DMS153 (cell line): ENCODE data around the gene PMS1.
"Not testable (repeated sequence)": the region's sequence is repeated elsewhere in the genome, so short reads cannot be mapped to it uniquely, and the experiment has no call there.

ENCODE experiments used
- DNase-seq: peaks from one replicate; lab custom pipeline; 2025; lab: John Stamatoyannopoulos, UW

Gene PMS1

GRCh38 chr2:189818249-189819038, 34.2 kb downstream of the PMS1 start:
- no peak for DNase-seq

GRCh38 chr2:189819297-189819704, 35.1 kb downstream of the PMS1 start:
- no peak for DNase-seq

- DNase-seq, result no peak
Observed at GRCh38 chr2:189821953-189822748, 37.9 kb downstream of the PMS1 start.

GRCh38 chr2:189824694-189825396, 40.6 kb downstream of the PMS1 start:
- no peak for DNase-seq

- no peak for DNase-seq
Observed at GRCh38 chr2:189826039-189826438, 41.8 kb downstream of the PMS1 start.

GRCh38 chr2:189829102-189829833, 45.0 kb downstream of the PMS1 start:
- no peak for DNase-seq

GRCh38 chr2:189830510-189830909, 46.3 kb downstream of the PMS1 start:
- DNase-seq, result no peak

GRCh38 chr2:189834059-189834458, 49.8 kb downstream of the PMS1 start:
- DNase-seq, result no peak

GRCh38 chr2:189834642-189835041, 50.4 kb downstream of the PMS1 start:
- not testable (repeated sequence) for DNase-seq

- DNase-seq, result no peak
Observed at GRCh38 chr2:189835855-189836558, 51.8 kb downstream of the PMS1 start.

GRCh38 chr2:189836644-189837043, 52.4 kb downstream of the PMS1 start:
- DNase-seq, result peak; percentile 67

GRCh38 chr2:189837326-189837725, 53.1 kb downstream of the PMS1 start:
- no peak for DNase-seq

GRCh38 chr2:189841019-189841418, 56.8 kb downstream of the PMS1 start:
- DNase-seq, result no peak

GRCh38 chr2:189848276-189848675, 64.0 kb downstream of the PMS1 start:
- no peak for DNase-seq

- DNase-seq, result no peak
Observed at GRCh38 chr2:189849550-189849949, 65.3 kb downstream of the PMS1 start.

- no peak for DNase-seq
Observed at GRCh38 chr2:189851174-189851826, 67.0 kb downstream of the PMS1 start.

GRCh38 chr2:189854187-189854586, 69.9 kb downstream of the PMS1 start:
- no peak for DNase-seq

GRCh38 chr2:189854940-189855339, 70.7 kb downstream of the PMS1 start:
- no peak for DNase-seq

GRCh38 chr2:189858291-189858690, 74.0 kb downstream of the PMS1 start:
- no peak for DNase-seq

- no peak for DNase-seq
Observed at GRCh38 chr2:189860161-189860560, 75.9 kb downstream of the PMS1 start.

- DNase-seq, result no peak
Observed at GRCh38 chr2:189862751-189863150, 78.5 kb downstream of the PMS1 start.
